Body of pancreas (tissue), 4 donors: Measurements from ENCODE around the gene GOPC. TPM values are rescaled to one million over a fixed set of nuclear protein-coding genes. Genes with fewer than 3 reads are reported as not detected.

Experiments used
- ATAC-seq: fragments of 150-250 bp; one replicate; pipeline ENCODE4 v1.9.1; 2016
- DNase-seq, 4 donors: peaks; one replicate each; pipeline ENCODE4 v3.0.0-alpha.2; 2019
- H3K27ac ChIP-seq, 4 donors: fragments of 200-600 bp; sonication (generic); 1 replicate in 3 of 4; 2 replicates in 1 of 4; pipeline versions ENCODE4 v1.5.1 to v1.6.1; 2016 to 2019; ENCODE audit warnings: mild to moderate bottlenecking in 1 of 4, mixed read lengths in 1 of 4, moderate library complexity in 1 of 4
- H3K27me3 ChIP-seq, 2 donors: fragments of 200-600 bp; sonication (generic); one replicate each; pipeline ENCODE4 v1.6.0; 2016; ENCODE audit warnings: mild to moderate bottlenecking in 1 of 2
- H3K36me3 ChIP-seq, 2 donors: fragments of 200-600 bp; sonication (generic); replicated peaks in 1 of 2; 2 replicates each; pipeline ENCODE4 v1.5.1; 2016; ENCODE audit warnings: low read depth in 2 of 2; ENCODE audit not compliant: insufficient read depth in 1 of 2
- H3K4me1 ChIP-seq: fragments of 200-600 bp; sonication (generic); one replicate; pipeline ENCODE4 v1.6.0; 2016
- H3K4me3 ChIP-seq, 2 donors: fragments of 200-600 bp; sonication (generic); 1 replicate in 1 of 2; 2 replicates in 1 of 2; pipeline ENCODE4 v1.5.1; 2016 to 2019
- H3K9me3 ChIP-seq, 3 donors: fragments of 200-600 bp; sonication (generic); 1 replicate in 2 of 3; 2 replicates in 1 of 3; pipeline ENCODE4 v1.5.1; 2016
- POLR2A ChIP-seq, 3 donors: fragments of 450-650 bp; IDR thresholded peaks; one replicate each; pipeline ENCODE4 v1.6.1; 2016; ENCODE audit warnings: antibody characterized with exemption in 3 of 3, mild to moderate bottlenecking in 2 of 3
- WGBS, 2 donors: methylation state at CpG; one replicate each; pipeline ENCODE4 v1.1.5; 2017; 5-methylcytosine and 5-hydroxymethylcytosine counted together
- intact Hi-C: fragments of 100-400 bp; cut with DNase I; formaldehyde crosslinking; loops from one replicate; pipeline ENCODE4 v1.15.1; 2023
- total RNA-seq, 2 donors: library from RNA; depleted of rRNA; stranded (reverse); fragments of >200 nt; gene quantifications; one replicate each; pipeline ENCODE4 v1.1.0, GENCODE V29; 2016
- TF ChIP-seq, protein P1 (sequence below), 7 experiments: fragments of 450-650 bp in 4 of 7; fragments of 200-600 bp in 3 of 7; sonication (generic) in 3 of 7; IDR thresholded peaks; one replicate each; pipeline ENCODE4 v1.5.1; 2016 to 2019; ENCODE audit warnings: antibody characterized with exemption in 7 of 7

Gene GOPC
- total RNA-seq, 2 donors from 2014 or later: 7.9 to 16.6 TPM

DNA sequence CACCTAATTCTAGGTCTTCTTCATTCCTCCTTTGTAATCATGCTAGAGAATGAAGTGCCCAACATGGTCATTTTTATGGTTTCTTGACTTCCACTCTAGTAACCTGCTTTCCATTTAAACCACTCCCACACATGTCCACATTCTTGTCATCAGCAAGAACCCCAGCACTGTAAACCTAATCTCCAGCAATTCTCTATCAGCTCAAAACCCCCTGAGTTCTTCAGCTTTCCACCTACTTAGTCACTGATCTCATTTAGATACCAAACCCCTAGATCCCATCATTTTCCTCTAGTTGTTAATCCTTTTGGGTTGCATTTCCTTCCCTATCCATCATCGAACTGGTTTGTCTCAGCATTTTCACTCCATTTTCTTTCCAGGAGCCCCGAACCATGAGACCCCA is 49.7 kb downstream of the GOPC start:
- WGBS, 2 donors: 79 to 86% methylated on average over 2 of the region's 2 CpGs
- no peaks in the 10 kb centered on the region for H3K27me3 ChIP-seq
- TF ChIP-seq POLR2A (IDR thresholded peaks at IDR 0.05): no peak
- TF ChIP-seq, protein P1, sequence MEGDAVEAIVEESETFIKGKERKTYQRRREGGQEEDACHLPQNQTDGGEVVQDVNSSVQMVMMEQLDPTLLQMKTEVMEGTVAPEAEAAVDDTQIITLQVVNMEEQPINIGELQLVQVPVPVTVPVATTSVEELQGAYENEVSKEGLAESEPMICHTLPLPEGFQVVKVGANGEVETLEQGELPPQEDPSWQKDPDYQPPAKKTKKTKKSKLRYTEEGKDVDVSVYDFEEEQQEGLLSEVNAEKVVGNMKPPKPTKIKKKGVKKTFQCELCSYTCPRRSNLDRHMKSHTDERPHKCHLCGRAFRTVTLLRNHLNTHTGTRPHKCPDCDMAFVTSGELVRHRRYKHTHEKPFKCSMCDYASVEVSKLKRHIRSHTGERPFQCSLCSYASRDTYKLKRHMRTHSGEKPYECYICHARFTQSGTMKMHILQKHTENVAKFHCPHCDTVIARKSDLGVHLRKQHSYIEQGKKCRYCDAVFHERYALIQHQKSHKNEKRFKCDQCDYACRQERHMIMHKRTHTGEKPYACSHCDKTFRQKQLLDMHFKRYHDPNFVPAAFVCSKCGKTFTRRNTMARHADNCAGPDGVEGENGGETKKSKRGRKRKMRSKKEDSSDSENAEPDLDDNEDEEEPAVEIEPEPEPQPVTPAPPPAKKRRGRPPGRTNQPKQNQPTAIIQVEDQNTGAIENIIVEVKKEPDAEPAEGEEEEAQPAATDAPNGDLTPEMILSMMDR (IDR thresholded peaks at IDR 0.05): no peak
- intact Hi-C loops: loop anchor here (5.0 kb wide), 1 partner anchor 100 kb away; no protein-coding TSS in a partner anchor
- no peaks in the 10 kb centered on the region for H3K36me3 ChIP-seq
- H3K4me3 ChIP-seq: no peak overlapping the region
- ATAC-seq (no peak), DNase-seq (no peak)
- H3K27ac ChIP-seq: no peak overlapping the region
- H3K4me1 ChIP-seq: no peaks in the 10 kb centered on the region
- H3K9me3 ChIP-seq: no peaks in the 10 kb centered on the region

DNA sequence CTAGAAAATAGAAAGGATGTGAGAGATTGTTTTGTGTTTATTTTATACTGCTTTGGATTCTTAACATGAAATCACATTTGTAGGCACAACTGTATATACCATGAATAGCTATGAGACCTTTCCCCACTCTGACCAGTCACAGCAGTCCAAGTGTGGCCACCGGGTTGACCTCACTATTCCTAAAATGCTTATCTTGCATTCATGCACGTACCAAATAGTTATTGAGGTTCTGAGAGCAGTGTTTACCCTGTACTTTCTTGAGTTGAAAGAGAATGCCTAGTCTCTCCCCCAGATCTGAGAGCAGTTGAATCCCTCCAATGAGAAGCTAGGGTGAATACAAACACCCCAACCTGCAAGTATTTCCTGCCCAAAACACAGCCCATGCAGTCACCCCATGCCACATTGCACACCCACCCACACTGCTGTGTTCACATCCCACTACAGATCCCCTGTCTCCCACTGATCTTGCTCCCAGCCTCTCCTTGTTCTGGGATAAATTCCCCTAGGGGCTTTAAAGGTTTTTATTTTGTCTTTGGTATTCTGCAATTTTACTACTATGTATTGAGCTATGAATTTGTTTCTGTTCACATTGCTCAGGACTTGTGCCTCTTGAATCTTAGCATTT is 51.6 kb downstream of the GOPC start:
- intact Hi-C loops: loop anchor here (5.0 kb wide), 1 partner anchor 98 kb away; no protein-coding TSS in a partner anchor
- ATAC-seq (no peak), DNase-seq (no peak)
- Histone ChIP-seq H3K4me1 (no peaks in the 10 kb centered on the region), H3K9me3 (no peaks in the 10 kb centered on the region), H3K36me3 (no peaks in the 10 kb centered on the region), H3K27ac (no peak overlapping the region), H3K27me3 (no peaks in the 10 kb centered on the region), H3K4me3 (no peak overlapping the region)
- TF ChIP-seq, protein P1 (IDR thresholded peaks at IDR 0.05): no peak
- no peak for TF ChIP-seq POLR2A (IDR thresholded peaks at IDR 0.05)
- 63 to 66% methylated on average over 2 of the region's 2 CpGs for WGBS, 2 donors

DNA sequence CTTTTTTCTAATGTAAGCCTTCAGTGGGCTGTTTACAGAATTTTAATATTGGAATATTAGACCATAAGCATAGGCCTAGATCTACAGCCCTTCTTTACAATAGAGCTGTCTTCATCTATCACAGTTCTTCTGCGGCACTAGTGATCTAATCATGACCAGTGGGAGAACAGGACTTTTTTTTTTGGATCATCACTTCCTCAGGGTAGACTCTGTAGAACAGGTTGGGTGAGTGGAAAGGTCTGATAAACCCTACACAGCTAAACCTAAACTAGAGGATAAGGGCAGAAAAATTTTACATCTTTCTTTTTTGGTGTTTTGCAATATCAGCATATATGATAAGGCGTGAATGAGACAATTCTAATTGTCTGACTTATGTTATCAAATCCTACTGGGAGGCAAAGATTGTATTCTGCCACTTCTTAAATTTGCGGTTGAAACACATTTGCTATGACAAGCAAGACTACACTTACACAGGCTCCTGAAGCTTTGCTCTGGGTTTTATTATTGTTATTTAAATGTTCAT is 52.2 kb downstream of the GOPC start:
- 89 to 96% methylated on average over 3 of the region's 3 CpGs for WGBS, 2 donors
- Histone ChIP-seq H3K9me3 (no peaks in the 10 kb centered on the region), H3K27me3 (no peaks in the 10 kb centered on the region), H3K4me1 (no peaks in the 10 kb centered on the region), H3K27ac (no peak overlapping the region), H3K36me3 (no peaks in the 10 kb centered on the region), H3K4me3 (no peak overlapping the region)
- DNase-seq (no peak), ATAC-seq (no peak)
- intact Hi-C loops: loop anchor here (5.0 kb wide), 1 partner anchor 98 kb away; no protein-coding TSS in a partner anchor
- TF ChIP-seq, protein P1 (IDR thresholded peaks at IDR 0.05): no peak
- no peak for TF ChIP-seq POLR2A (IDR thresholded peaks at IDR 0.05)

DNA sequence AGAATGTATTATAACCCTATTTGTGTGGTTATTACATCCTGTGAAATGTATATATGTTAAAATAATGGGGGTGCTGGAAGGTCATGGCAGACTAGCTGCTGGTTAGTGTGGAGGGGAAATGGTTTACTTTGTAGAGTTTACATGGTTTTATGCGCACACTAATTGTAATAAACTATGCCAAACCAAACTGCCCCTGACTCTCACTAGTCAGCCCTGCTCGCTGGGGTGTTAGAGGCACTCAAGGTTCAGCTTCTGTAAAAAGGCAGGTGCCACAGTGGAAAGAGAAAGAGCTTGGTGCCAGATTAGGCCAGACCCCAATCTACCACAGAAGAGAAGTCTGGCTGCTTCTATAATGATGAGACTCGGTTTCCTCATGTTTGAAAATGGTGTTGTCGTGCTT is 52.7 kb downstream of the GOPC start:
- TF ChIP-seq, protein P1 (IDR thresholded peaks at IDR 0.05): no peak
- TF ChIP-seq POLR2A (IDR thresholded peaks at IDR 0.05): no peak
- Histone ChIP-seq H3K4me3 (no peak overlapping the region), H3K4me1 (no peaks in the 10 kb centered on the region), H3K27ac (no peak overlapping the region), H3K36me3 (peaks cover 0 to 2% of the 10 kb centered on the region in 2 donors), H3K9me3 (no peaks in the 10 kb centered on the region), H3K27me3 (no peaks in the 10 kb centered on the region)
- intact Hi-C loops: loop anchor here (5.0 kb wide), 1 partner anchor 97 kb away; no protein-coding TSS in a partner anchor
- no peak for ATAC-seq
- WGBS, 2 donors: 84 to 99% methylated on average over 4 of the region's 4 CpGs
- no peak for DNase-seq
